Astrocyte of the spinal cord (primary cell): Measurements from ENCODE around the gene RAMP1.

Experiments
- DNase-seq: peaks from one replicate; pipeline ENCODE4 v3.0.0; 2011; ENCODE audit warnings: low read depth, low spot score
- H3K4me3 ChIP-seq: 2 replicates; pipeline ENCODE4 v1.5.1; 2011; ENCODE audit warnings: low read depth, mild to moderate bottlenecking, low read length, moderate library complexity
- in situ Hi-C: cut with HindIII; loops from 2 replicates; pipeline ENCODE4 v1.10.0; 2017; ENCODE audit warnings: low sequenced_read_pairs
- TF ChIP-seq, protein P1 (sequence below): IDR thresholded peaks from 2 replicates; pipeline ENCODE4 v1.5.1; 2012; ENCODE audit warnings: low read depth, mild to moderate bottlenecking, low read length, inconsistent platforms

RAMP1 gene

GRCh38 chr2:237859533-237860272 lies at the start of gene RAMP1:
TSS of gene RAMP1 (plus strand) at chr2:237859623. CDS start at chr2:237859676, 53 bp downstream.
- peak within 1 kb of the TSS; percentile 39 for H3K4me3 ChIP-seq
- TF ChIP-seq, protein P1, sequence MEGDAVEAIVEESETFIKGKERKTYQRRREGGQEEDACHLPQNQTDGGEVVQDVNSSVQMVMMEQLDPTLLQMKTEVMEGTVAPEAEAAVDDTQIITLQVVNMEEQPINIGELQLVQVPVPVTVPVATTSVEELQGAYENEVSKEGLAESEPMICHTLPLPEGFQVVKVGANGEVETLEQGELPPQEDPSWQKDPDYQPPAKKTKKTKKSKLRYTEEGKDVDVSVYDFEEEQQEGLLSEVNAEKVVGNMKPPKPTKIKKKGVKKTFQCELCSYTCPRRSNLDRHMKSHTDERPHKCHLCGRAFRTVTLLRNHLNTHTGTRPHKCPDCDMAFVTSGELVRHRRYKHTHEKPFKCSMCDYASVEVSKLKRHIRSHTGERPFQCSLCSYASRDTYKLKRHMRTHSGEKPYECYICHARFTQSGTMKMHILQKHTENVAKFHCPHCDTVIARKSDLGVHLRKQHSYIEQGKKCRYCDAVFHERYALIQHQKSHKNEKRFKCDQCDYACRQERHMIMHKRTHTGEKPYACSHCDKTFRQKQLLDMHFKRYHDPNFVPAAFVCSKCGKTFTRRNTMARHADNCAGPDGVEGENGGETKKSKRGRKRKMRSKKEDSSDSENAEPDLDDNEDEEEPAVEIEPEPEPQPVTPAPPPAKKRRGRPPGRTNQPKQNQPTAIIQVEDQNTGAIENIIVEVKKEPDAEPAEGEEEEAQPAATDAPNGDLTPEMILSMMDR = no peak
- DNase-seq = no peak
- in situ Hi-C loops = no loop called here

DNA sequence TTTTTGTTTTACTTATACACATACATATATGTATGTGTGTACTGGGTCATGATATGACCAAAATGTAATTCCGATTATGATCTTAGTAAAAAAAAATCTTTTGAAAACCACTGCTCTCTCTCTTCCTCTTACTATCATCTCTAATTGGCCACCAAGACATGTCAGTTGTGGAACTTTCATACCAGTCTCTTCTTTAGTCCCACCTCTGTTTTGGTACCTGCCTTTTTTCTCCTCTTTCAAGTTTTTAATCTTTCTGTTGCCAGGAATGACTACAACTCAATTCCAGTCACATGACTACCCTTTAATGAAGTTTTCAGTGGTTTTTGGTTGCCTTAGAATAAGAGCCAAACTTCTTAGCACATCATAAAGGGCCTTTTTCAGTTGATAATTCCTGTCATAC lies 43.8 kb upstream of the RAMP1 start:
- in situ Hi-C loops = no loop called here
- H3K4me3 ChIP-seq = no peak overlapping the region
- TF ChIP-seq, protein P1 = no peak
- DNase-seq = no peak

GRCh38 chr2:237816531-237816930 lies 42.9 kb upstream of the RAMP1 start:
- in situ Hi-C loops = no loop called here
- no peak for DNase-seq
- no peak overlapping the region for H3K4me3 ChIP-seq
- TF ChIP-seq, protein P1 = no peak

DNA sequence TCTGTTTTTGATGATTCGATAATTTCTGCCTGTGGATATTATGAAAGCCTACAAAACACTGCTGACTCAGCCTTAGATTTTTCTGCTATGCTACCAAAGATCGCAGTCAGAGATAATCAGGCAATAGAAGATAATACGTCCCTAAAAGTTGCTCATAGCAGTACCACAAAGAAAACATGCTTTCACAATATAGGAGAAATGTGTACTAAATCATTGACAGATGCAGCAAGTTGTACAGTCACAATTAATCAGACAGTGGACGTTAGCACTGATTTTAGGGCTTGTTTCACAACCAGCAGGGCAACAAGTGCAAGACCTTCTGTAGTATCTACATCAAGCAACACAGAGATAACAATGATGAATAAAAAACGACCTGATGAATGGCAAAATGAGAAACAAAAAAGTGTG lies 41.4 kb upstream of the RAMP1 start:
- TF ChIP-seq, protein P1 = no peak
- in situ Hi-C loops = no loop called here
- no peak overlapping the region for H3K4me3 ChIP-seq
- DNase-seq = peak; percentile 10

DNA sequence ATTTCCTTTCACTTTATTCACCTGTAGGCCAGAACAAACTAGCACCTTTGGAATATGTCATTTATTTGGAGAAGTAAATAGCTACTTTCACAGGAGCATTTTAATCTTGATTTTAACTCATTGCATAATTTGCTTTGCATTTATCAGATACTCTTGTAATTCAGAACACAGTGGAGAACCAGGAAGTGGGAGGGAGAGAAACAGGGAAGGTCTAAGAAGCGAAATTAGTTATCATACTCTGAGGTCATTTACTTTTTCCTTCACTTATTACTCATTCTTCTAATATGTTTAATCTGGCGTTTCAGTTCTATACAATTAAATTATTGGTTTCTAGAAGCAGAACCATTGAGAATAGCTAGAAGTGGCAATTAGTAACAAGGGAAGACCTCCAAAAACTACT lies 40.2 kb upstream of the RAMP1 start:
- no peak for DNase-seq

DNA sequence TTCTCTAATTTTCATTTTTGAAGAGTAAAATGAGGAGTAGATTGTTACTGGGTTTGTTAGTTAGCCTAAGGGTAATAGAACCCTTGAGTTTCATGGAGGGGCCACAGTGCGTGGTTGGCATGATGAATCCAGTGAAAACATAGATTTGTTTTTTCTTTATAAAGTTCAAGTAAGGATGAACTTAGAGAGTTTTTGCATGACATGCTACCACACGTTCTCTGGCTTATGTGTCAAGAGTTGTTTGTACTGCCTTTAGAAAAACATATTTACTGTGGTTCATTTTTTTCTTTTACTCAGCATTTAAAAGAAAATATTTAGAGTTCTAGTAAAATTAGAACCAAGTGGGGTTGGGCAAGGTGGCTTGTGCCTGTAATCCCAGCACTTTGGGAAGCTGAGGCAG lies 39.0 kb upstream of the RAMP1 start:
- no peak for DNase-seq
- H3K4me3 ChIP-seq = no peak overlapping the region
- in situ Hi-C loops = no loop called here
- TF ChIP-seq, protein P1 = no peak

More for the DNA sequence above, 40.2 kb upstream of the RAMP1 start:
- in situ Hi-C loops = no loop called here
- TF ChIP-seq, protein P1 = no peak
- no peak overlapping the region for H3K4me3 ChIP-seq

GRCh38 chr2:237823544-237823943 lies 35.9 kb upstream of the RAMP1 start:
- no peak for DNase-seq
- TF ChIP-seq, protein P1 = no peak
- in situ Hi-C loops = no loop called here
- H3K4me3 ChIP-seq = no peak overlapping the region
